OCI-LY7 (cell line): Measurements from ENCODE around the gene TEDC1. TPM values are rescaled to one million over a fixed set of nuclear protein-coding genes. Genes with fewer than 3 reads are reported as not detected.

Source experiments
- BruUV-seq: library from RNA; stranded (reverse); fragments of 400-500 nt; replicated peaks from 2 replicates; lab custom pipeline; 2021; lab: Mats Ljungman, UMichigan
- CTCF ChIA-PET: fragments of 300-600 bp; sonication (Branson Sonifier 250); formaldehyde crosslinking; loops from one replicate; lab custom pipeline; 2022; ENCODE audit warnings: antibody characterized with exemption; ENCODE audit not compliant: unreplicated experiment; lab: Charles Lee
- POLR2A ChIA-PET: fragments of 300-600 bp; sonication (Branson Sonifier 250); formaldehyde crosslinking; loops from one replicate; lab custom pipeline; 2022; ENCODE audit warnings: antibody characterized with exemption; lab: Charles Lee
- DNase-seq: peaks from one replicate; pipeline ENCODE4 v3.0.0-alpha.2; 2015; ENCODE audit warnings: low spot score
- H2AFZ ChIP-seq: fragments of 200-600 bp; sonication (generic), shearing (Covaris generic); 2 replicates; pipeline ENCODE4 v1.6.1; 2014; ENCODE audit warnings: mild to moderate bottlenecking, antibody characterized with exemption, low read length, moderate library complexity
- H3K27ac ChIP-seq: fragments of 200-600 bp; sonication (generic); 2 replicates; pipeline ENCODE4 v1.5.1; 2014; ENCODE audit warnings: mixed run types, low read depth, mild to moderate bottlenecking, moderate library complexity, low read length, inconsistent platforms; ENCODE audit not compliant: poor library complexity, severe bottlenecking
- H3K36me3 ChIP-seq: fragments of 200-600 bp; sonication (generic); 2 replicates; pipeline ENCODE4 v1.6.1; 2014; ENCODE audit warnings: mild to moderate bottlenecking, antibody characterized with exemption, low read length, moderate library complexity, mixed read lengths; ENCODE audit not compliant: insufficient read depth
- H3K4me1 ChIP-seq: fragments of 200-600 bp; sonication (generic); 2 replicates; pipeline ENCODE4 v1.5.1; 2014; ENCODE audit warnings: mild to moderate bottlenecking, low read length; ENCODE audit not compliant: insufficient read depth, poor library complexity, severe bottlenecking
- H3K4me2 ChIP-seq: fragments of 200-600 bp; sonication (generic); 2 replicates; pipeline ENCODE4 v1.6.1; 2014; ENCODE audit warnings: mild to moderate bottlenecking, low read length
- H3K4me3 ChIP-seq: fragments of 200-600 bp; sonication (generic); 2 replicates; pipeline ENCODE4 v1.5.1; 2014; ENCODE audit warnings: mild to moderate bottlenecking, low read depth, low read length; ENCODE audit not compliant: poor library complexity, severe bottlenecking
- H3K79me2 ChIP-seq: fragments of 200-600 bp; sonication (generic); 2 replicates; pipeline ENCODE4 v1.6.1; 2016; ENCODE audit warnings: low read depth, mild to moderate bottlenecking, low read length, moderate library complexity, mixed read lengths; ENCODE audit not compliant: insufficient read depth
- H3K9me2 ChIP-seq: fragments of 200-600 bp; sonication (generic); 2 replicates; pipeline ENCODE4 v1.6.1; 2016; ENCODE audit warnings: mild to moderate bottlenecking, low read length, mixed read lengths; ENCODE audit not compliant: insufficient read depth
- H3K9me3 ChIP-seq: fragments of 200-600 bp; sonication (generic); 2 replicates; pipeline ENCODE4 v1.6.1; 2014; ENCODE audit warnings: mild to moderate bottlenecking, mixed run types, low read length, mixed read lengths
- H4K20me1 ChIP-seq: fragments of 200-600 bp; sonication (generic); 2 replicates; pipeline ENCODE4 v1.6.1; 2014; ENCODE audit warnings: mild to moderate bottlenecking, antibody characterized with exemption, low read length, moderate library complexity, mixed read lengths; ENCODE audit not compliant: insufficient read depth
- CTCF ChIP-seq: fragments of 200-600 bp; sonication (generic); conservative IDR thresholded peaks from 2 replicates; pipeline ENCODE4 v1.5.1; 2014; ENCODE audit warnings: mild to moderate bottlenecking, antibody characterized with exemption, low read length, moderate library complexity, mixed read lengths
- EZH2phosphoT487 ChIP-seq: fragments of 200-600 bp; sonication (generic); IDR thresholded peaks from 2 replicates; pipeline ENCODE4 v1.6.1; 2018; ENCODE audit warnings: low read depth, borderline replicate concordance, mild to moderate bottlenecking, mixed run types, antibody characterized with exemption, low read length, moderate library complexity, mixed read lengths
- intact Hi-C: fragments of 100-400 bp; cut with micrococcal nuclease; formaldehyde crosslinking; loops from one replicate; pipeline ENCODE4 v1.10.0; 2022; ENCODE audit not compliant: unreplicated experiment
- total RNA-seq, 2 experiments: library from RNA; depleted of rRNA in 1 of 2; stranded (reverse); fragments of >200 nt in 1 of 2; shearing (Covaris generic) in 1 of 2; gene quantifications; 2 replicates each; pipeline ENCODE4 v1.2.3, GENCODE V29; 2014 to 2022

Gene TEDC1
- total RNA-seq, 2 experiments from 2014 or later = 53.2 to 55.8 TPM

GRCh38 chr14:105447651-105448640 lies 43.1 kb upstream of the TEDC1 start:
- no peak overlapping the region for H2AFZ ChIP-seq
- intact Hi-C loops = no loop called here

GRCh38 chr14:105448706-105449111 lies 42.3 kb upstream of the TEDC1 start:
- Histone ChIP-seq H3K79me2 (no peaks in the 10 kb centered on the region), H3K9me3 (no peaks in the 10 kb centered on the region), H2AFZ (no peak overlapping the region), H3K27ac (no peak overlapping the region), H3K4me2 (no peak overlapping the region), H3K36me3 (peaks cover 43% of the 10 kb centered on the region), H3K4me1 (no peaks in the 10 kb centered on the region), H4K20me1 (no peaks in the 10 kb centered on the region), H3K4me3 (no peak overlapping the region), H3K9me2 (no peaks in the 10 kb centered on the region)
- TF ChIP-seq EZH2phosphoT487 (no peak), CTCF (peak; percentile 81)
- ChIA-PET CTCF (no interaction called here), POLR2A (no interaction called here)
- DNase-seq = peak; percentile 62
- BruUV-seq = no TSS peak
- intact Hi-C loops = no loop called here

More at GRCh38 chr14:105447651-105448640, 43.1 kb upstream of the TEDC1 start:
- no peak for DNase-seq
- no peaks in the 10 kb centered on the region for H4K20me1 ChIP-seq
- H3K9me3 ChIP-seq = no peaks in the 10 kb centered on the region
- H3K4me2 ChIP-seq = no peak overlapping the region
- H3K36me3 ChIP-seq = peaks cover 43% of the 10 kb centered on the region
- no peaks in the 10 kb centered on the region for H3K4me1 ChIP-seq
- TF ChIP-seq EZH2phosphoT487 (no peak), CTCF (no peak)
- no peaks in the 10 kb centered on the region for H3K79me2 ChIP-seq
- no TSS peak for BruUV-seq
- H3K27ac ChIP-seq = no peak overlapping the region
- ChIA-PET POLR2A (interaction anchor here (0.5 kb wide), 1 partner anchor 78 kb away, joined by 3 read pairs; no protein-coding TSS in a partner anchor), CTCF (no interaction called here)
- no peak overlapping the region for H3K4me3 ChIP-seq
- H3K9me2 ChIP-seq = no peaks in the 10 kb centered on the region
